IPS DF 6.9 (cell line): Measurements from ENCODE around the gene PRMT9.

Source experiments
- DNase-seq: peaks from one replicate; pipeline ENCODE4 v3.0.0-alpha.2; 2013; ENCODE audit warnings: low read depth, low spot score
- H3K27ac ChIP-seq: one replicate; pipeline ENCODE4 v1.5.1; 2013; ENCODE audit warnings: low read length, control low read depth
- H3K27me3 ChIP-seq: 2 replicates; pipeline ENCODE4 v1.6.1; 2013; ENCODE audit warnings: mild to moderate bottlenecking, low read length; ENCODE audit not compliant: control insufficient read depth, insufficient read depth
- H3K36me3 ChIP-seq: 2 replicates; pipeline ENCODE4 v1.6.1; 2013; ENCODE audit warnings: low read length; ENCODE audit not compliant: control insufficient read depth, insufficient read depth
- H3K4me1 ChIP-seq: 2 replicates; pipeline ENCODE4 v1.6.1; 2013; ENCODE audit warnings: low read length; ENCODE audit not compliant: control insufficient read depth, insufficient read depth
- H3K4me3 ChIP-seq: 2 replicates; pipeline ENCODE4 v1.5.1; 2013; ENCODE audit warnings: mild to moderate bottlenecking, low read length
- H3K9me3 ChIP-seq: 2 replicates; pipeline ENCODE4 v1.6.1; 2013; ENCODE audit warnings: low read length, inconsistent platforms; ENCODE audit not compliant: control insufficient read depth, insufficient read depth
- WGBS: extraction: QIAGEN DNeasy Blood & Tissue Kit; methylation state at CpG from one replicate; pipeline ENCODE4 v1.1.7; 2013; ENCODE audit warnings: mixed read lengths, missing lambda C conversion rate; ENCODE audit not compliant: insufficient read length, insufficient coverage; 5-methylcytosine and 5-hydroxymethylcytosine counted together

The PRMT9 gene

DNA sequence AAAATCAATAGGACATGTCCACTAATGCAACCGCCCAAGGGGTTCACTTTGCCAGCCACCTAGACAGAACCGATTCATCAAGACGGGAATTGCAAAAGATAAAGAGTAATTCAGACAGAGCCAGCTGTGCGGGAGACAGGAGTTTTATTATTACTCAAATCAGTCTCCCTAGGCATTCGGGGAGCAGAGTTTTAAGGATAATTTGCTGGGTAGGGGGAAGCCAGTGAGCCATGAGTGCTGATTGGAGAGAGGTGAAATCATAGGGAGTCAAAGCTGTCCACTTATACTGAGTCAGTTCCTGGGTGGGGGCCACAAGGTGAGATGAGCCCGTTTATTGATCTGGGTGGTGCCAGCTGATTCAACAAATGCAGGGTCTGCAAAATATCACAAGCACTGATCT lies 58.2 kb downstream of the PRMT9 start:
- H3K9me3 ChIP-seq: no peaks in the 10 kb centered on the region
- H3K4me1 ChIP-seq: peaks cover 3% of the 10 kb centered on the region; the same call in 1 of the 2 replicates
- H3K36me3 ChIP-seq: peaks cover 3% of the 10 kb centered on the region; the same call in 1 of the 2 replicates
- no peaks in the 10 kb centered on the region for H3K27me3 ChIP-seq
- WGBS: no CpG with 5 or more reads among the region's 6 CpGs
- no peak for DNase-seq
- no peak overlapping the region for H3K27ac ChIP-seq
- no peak overlapping the region for H3K4me3 ChIP-seq

DNA sequence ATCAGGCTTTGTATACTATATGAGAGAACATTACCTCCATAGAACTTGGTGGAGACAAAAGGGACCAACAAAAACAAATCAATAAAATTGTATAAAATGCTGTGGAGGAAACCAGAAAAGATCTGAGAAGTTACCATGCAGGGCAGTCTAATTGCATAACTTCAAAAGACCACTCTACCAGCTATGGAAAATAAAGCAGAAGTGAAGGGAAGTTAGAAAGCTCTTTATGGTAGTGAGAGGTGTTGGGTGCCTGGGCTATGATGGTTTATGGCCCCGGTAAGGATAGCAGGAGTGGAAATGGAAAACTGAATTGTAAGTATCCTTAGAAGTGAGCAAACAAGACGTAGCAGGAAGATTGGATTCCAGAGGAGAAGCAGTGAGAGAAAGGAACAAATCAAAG lies 63.6 kb downstream of the PRMT9 start:
- Histone ChIP-seq H3K27me3 (no peaks in the 10 kb centered on the region), H3K27ac (no peak overlapping the region), H3K9me3 (no peaks in the 10 kb centered on the region), H3K4me1 (no peaks in the 10 kb centered on the region), H3K4me3 (no peak overlapping the region), H3K36me3 (no peaks in the 10 kb centered on the region; the same call in 1 of the 2 replicates)
- DNase-seq: no peak
- no CpG with 5 or more reads among the region's 2 CpGs for WGBS

DNA sequence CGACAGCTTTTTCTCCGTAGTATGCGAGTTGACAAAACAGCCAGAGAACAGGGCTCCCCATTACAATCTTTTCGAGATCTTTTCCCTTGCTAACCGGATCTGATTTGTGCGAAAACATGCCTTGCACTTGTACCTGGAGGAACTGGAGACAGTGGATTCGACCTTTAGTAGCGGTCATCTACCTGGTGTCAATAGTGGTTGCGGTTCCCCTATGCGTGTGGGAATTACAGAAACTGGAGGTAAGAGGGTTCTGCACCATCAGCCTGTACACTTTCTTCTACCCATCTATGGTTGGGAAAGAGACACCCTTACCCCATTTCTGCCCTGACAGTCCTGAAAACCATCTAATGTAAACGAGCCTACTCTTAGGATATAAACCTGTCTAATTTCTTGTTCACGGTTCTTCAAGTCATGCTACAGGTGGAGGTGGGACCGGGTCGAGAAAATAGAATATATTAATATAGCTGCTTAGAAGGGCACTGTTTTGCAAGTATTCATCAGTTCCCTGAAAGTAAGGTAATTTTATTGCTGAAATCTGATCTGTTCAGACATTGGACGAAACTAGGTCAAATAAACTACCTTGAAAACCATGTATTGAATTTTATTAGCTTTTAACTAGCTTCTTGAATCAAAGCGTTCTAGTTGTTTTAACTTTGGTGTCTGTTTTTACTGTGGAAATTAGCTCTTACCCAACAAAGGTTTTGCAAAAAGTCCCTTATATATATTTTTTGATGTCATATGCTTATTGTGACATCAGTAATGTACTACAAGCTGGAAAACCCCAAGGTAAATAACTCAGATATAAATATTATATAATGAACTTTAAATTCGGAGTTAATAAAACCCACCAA lies 65.9 kb downstream of the PRMT9 start:
- Histone ChIP-seq H3K9me3 (no peaks in the 10 kb centered on the region), H3K27me3 (no peaks in the 10 kb centered on the region), H3K4me1 (no peaks in the 10 kb centered on the region), H3K36me3 (no peaks in the 10 kb centered on the region), H3K27ac (no peak overlapping the region), H3K4me3 (peak overlapping the region; percentile 64)
- no CpG with 5 or more reads among the region's 17 CpGs for WGBS
- DNase-seq: no peak

DNA sequence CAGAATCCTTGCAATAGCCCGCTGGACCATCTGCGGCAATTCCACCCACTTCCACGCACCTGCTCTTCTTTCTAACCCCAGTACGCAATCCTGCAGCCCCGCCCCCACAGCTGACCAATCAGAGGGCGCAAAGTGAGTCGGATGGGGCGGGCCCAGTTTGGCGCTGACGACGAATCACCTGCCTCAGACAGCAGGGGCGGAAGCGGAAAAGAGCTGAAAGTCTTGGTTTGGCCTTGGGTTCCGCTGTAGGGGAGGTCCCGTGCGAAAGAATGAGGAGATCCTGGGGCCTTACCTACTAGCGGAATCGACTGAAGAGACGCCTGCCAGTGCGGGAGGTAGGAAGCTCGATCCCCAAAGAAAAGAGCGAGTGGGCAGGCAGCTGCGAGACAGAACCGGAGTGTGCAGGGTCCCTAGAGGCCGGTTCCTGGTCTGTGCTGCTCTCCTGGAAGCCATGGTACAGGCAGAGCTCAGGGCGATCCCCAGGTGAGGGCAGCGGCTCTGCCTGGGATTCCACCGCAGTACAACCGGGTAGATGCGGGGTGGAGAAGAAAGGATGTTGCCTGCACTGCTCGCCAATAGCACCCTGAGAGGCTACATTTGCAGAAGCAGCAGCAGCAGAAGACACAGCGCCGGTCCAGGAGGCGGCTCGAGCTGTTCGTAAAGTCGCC lies 66.7 kb downstream of the PRMT9 start, which contains the start of gene TMEM184C:
Gene TMEM184C, plus strand, starts transcription at position 225 of the 668 bp plus-strand sequence. CDS start 560 bp downstream, outside the sequence.
- WGBS: no CpG with 5 or more reads among the region's 37 CpGs
- no peaks in the 10 kb centered on the region for H3K36me3 ChIP-seq
- H3K27ac ChIP-seq: no peak within 1 kb of the TSS
- peak; percentile 87 for DNase-seq
- no peaks in the 10 kb centered on the region for H3K9me3 ChIP-seq
- H3K4me1 ChIP-seq: no peaks in the 10 kb centered on the region
- H3K27me3 ChIP-seq: no peaks in the 10 kb centered on the region
- H3K4me3 ChIP-seq: peak within 1 kb of the TSS; percentile 64

DNA sequence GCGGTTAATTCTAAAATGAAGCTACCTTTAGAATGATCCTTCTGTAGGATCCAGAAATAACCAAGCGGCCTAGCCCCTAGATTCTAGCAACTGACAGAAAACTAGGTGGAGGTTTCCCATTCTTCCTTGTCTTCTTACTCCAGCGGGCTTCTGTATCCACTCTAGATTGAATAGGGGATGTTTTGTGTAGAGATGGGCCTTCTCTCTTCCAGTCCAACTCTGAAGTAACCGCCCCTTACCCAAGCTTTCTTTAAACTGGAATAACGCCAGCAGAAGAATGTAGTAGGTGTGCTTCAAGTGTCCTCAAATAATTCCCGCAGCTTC lies 67.2 kb downstream of the PRMT9 start:
- no CpG with 5 or more reads among the region's 6 CpGs for WGBS
- no peaks in the 10 kb centered on the region for H3K4me1 ChIP-seq
- H3K27ac ChIP-seq: no peak overlapping the region
- H3K27me3 ChIP-seq: no peaks in the 10 kb centered on the region
- peak overlapping the region; percentile 64; the same call in 1 of the 2 replicates for H3K4me3 ChIP-seq
- no peaks in the 10 kb centered on the region for H3K9me3 ChIP-seq
- H3K36me3 ChIP-seq: no peaks in the 10 kb centered on the region
- DNase-seq: no peak

DNA sequence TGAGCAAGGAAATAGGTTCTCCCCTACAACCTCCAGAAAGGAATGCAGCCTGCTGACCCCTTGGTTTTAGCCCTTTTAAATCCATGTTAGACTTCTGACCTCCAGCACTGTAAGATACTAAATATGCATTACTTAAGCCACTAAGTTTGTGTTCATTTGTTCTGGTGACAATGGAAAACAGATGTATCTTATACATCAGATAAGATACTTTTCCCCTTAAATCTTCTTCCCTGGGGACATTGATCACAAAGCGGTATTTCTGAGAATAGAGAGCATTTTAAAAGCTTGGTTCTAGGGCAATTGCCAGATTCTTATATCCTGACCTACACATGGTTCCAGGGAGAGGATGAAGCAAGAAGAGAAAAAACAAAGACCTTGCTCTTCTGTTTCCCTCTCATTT lies 73.3 kb downstream of the PRMT9 start:
- no peak for DNase-seq
- H3K4me1 ChIP-seq: no peaks in the 10 kb centered on the region
- WGBS: no CpG with 5 or more reads among the region's 1 CpG

DNA sequence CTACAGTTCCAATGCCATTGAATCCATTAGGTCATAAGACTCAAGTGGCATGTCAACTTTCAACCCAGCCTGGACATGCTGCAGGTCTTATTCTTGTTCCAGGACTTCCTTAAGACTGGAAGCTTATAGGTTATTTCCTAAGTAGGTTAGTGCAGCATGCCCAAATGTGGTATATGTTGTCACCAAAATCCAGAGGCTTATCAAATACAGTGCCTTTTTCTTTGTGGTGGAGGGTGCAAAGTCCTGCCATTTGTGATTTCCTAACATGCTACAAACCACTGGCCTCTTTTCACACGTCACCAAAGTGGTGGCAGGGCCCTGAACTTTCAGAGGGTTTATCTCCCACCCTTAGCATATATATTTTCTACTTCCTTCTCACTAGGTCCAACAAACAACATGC lies 76.5 kb downstream of the PRMT9 start:
- no peak overlapping the region for H3K4me3 ChIP-seq
- no CpG with 5 or more reads among the region's 1 CpG for WGBS
- no peak for DNase-seq

More for the DNA sequence above, 73.3 kb downstream of the PRMT9 start:
- no peaks in the 10 kb centered on the region for H3K9me3 ChIP-seq
- H3K4me3 ChIP-seq: no peak overlapping the region
- H3K27ac ChIP-seq: no peak overlapping the region
- H3K36me3 ChIP-seq: no peaks in the 10 kb centered on the region
- H3K27me3 ChIP-seq: no peaks in the 10 kb centered on the region

DNA sequence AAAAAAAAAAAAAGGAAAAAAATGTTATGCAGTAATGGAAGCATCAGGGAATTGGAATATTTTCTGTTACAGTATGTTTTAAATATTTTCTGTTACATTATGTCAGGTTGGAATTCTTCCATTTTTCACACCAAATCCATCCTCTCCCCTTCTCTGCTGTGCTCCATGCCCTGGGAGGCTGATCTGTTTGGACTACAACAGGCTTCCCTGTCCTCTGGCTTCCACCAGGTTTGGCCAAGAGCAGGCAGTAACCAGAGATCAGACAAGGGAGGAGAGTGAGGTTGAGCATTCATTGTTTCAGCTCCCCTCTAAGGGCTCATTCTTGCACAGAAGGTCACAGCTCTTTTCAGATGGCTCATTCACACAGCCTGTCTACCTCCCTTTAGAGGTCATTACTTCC lies 78.5 kb downstream of the PRMT9 start:
- H3K27me3 ChIP-seq: no peaks in the 10 kb centered on the region
- H3K36me3 ChIP-seq: no peaks in the 10 kb centered on the region
- no peak for DNase-seq
- no peaks in the 10 kb centered on the region for H3K4me1 ChIP-seq
- no peak overlapping the region for H3K4me3 ChIP-seq
- no peaks in the 10 kb centered on the region for H3K9me3 ChIP-seq
- no peak overlapping the region for H3K27ac ChIP-seq

More for the DNA sequence above, 76.5 kb downstream of the PRMT9 start:
- Histone ChIP-seq H3K36me3 (no peaks in the 10 kb centered on the region), H3K9me3 (no peaks in the 10 kb centered on the region), H3K4me1 (no peaks in the 10 kb centered on the region), H3K27me3 (no peaks in the 10 kb centered on the region), H3K27ac (no peak overlapping the region)

DNA sequence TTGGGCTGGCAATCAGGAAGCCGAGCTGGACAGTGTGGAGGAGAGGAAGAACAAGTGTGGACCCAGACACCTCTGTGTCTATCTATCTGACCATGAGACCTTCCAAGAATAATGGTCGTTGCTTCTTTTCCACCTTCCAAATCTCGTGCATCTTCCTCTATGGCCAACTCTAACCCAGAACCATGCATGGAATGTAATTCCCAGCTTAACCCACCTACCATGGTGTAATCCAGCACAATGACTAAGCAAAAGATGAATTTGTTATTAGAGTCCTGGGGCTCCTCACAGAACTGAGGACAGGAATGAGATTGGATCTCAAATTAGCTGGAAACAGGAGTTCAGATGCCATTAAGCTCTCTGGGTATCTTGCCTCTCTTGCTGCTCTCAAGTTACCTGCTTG lies 84.2 kb downstream of the PRMT9 start:
- Histone ChIP-seq H3K9me3 (no peaks in the 10 kb centered on the region), H3K27me3 (no peaks in the 10 kb centered on the region), H3K27ac (no peak overlapping the region), H3K4me3 (no peak overlapping the region), H3K4me1 (no peaks in the 10 kb centered on the region), H3K36me3 (no peaks in the 10 kb centered on the region)
- DNase-seq: no peak
- no CpG with 5 or more reads among the region's 3 CpGs for WGBS

DNA sequence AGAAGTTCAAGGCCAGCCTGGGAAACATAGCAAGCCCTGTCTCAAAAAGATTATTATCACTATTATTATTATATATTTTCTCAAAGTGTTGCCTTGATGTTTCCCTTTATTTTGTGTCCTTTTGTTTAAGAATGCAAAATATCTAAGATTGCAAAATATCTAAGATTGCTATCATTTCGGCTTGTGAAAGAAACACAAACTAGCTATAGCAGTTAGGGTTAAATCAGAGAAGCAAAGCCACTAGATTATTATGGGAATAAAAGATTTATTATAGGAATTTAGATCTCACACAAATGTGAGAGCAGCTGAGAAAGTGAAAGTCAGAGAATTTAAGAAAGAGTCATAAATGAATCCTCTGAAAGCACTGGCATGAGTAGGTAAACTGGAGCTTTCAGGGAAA lies 84.8 kb downstream of the PRMT9 start:
- Histone ChIP-seq H3K27me3 (no peaks in the 10 kb centered on the region), H3K9me3 (no peaks in the 10 kb centered on the region), H3K27ac (no peak overlapping the region), H3K4me3 (no peak overlapping the region), H3K36me3 (no peaks in the 10 kb centered on the region), H3K4me1 (no peaks in the 10 kb centered on the region)
- no CpG with 5 or more reads among the region's 1 CpG for WGBS
- DNase-seq: no peak
